Uterus (tissue), 4 donors: ENCODE data around the gene PF4V1. TPM values are rescaled to one million over a fixed set of nuclear protein-coding genes. Genes with fewer than 3 reads are reported as not detected.

Experiments
- DNase-seq, 2 donors: peaks; one replicate each; pipeline ENCODE4 v3.0.0-alpha.2; 2019 to 2020
- H3K27ac ChIP-seq, 2 donors: fragments of 200-600 bp; sonication (generic); 1 replicate in 1 of 2; 2 replicates in 1 of 2; pipeline ENCODE4 v1.5.1; 2016 to 2018
- H3K27me3 ChIP-seq, 2 donors: fragments of 200-600 bp; sonication (generic); one replicate each; pipeline ENCODE4 v1.5.1; 2018 to 2019; ENCODE audit warnings: control low read depth in 1 of 2
- H3K36me3 ChIP-seq, 2 donors: fragments of 200-600 bp; sonication (generic); one replicate each; pipeline ENCODE4 v1.5.1; 2019; ENCODE audit warnings: control low read depth in 1 of 2
- H3K4me1 ChIP-seq, 2 donors: fragments of 200-600 bp; sonication (generic); one replicate each; pipeline ENCODE4 v1.5.1; 2018 to 2019; ENCODE audit warnings: control low read depth in 1 of 2
- H3K4me3 ChIP-seq, 2 donors: fragments of 200-600 bp; sonication (generic); 1 replicate in 1 of 2; 2 replicates in 1 of 2; pipeline ENCODE4 v1.5.1; 2018 to 2019; ENCODE audit warnings: mild to moderate bottlenecking in 1 of 2
- H3K9me3 ChIP-seq, 2 donors: fragments of 200-600 bp; sonication (generic); one replicate each; pipeline ENCODE4 v1.5.1; 2019; ENCODE audit warnings: control low read depth in 1 of 2
- POLR2A ChIP-seq, 2 donors: fragments of 450-650 bp; IDR thresholded peaks; one replicate each; pipeline ENCODE4 v1.6.1; 2016; ENCODE audit warnings: antibody characterized with exemption in 2 of 2, mild to moderate bottlenecking in 1 of 2, moderate library complexity in 1 of 2
- intact Hi-C: fragments of 100-400 bp; cut with DNase I; formaldehyde crosslinking; loops from one replicate; pipeline ENCODE4 v1.15.1; 2023; ENCODE audit warnings: low total_unique reads
- total RNA-seq, 4 donors: library from RNA; depleted of rRNA in 3 of 4; stranded (reverse); fragments of >200 nt in 3 of 4; gene quantifications; one replicate each; pipeline versions ENCODE4 v1.1.0 to v1.2.4, GENCODE V29; 2014 to 2023
- TF ChIP-seq, protein P1 (sequence below), 4 experiments: fragments of 200-600 bp in 2 of 4; fragments of 450-650 bp in 2 of 4; sonication (generic) in 2 of 4; IDR thresholded peaks; one replicate each; pipeline ENCODE4 v1.5.1; 2016 to 2019; ENCODE audit warnings: antibody characterized with exemption in 4 of 4, mild to moderate bottlenecking in 2 of 4, moderate library complexity in 1 of 4
- donor health status: DM: yes; HTN: yes; CAD: no.

Gene PF4V1
- total RNA-seq, 4 donors from 2014 or later = not detected

DNA sequence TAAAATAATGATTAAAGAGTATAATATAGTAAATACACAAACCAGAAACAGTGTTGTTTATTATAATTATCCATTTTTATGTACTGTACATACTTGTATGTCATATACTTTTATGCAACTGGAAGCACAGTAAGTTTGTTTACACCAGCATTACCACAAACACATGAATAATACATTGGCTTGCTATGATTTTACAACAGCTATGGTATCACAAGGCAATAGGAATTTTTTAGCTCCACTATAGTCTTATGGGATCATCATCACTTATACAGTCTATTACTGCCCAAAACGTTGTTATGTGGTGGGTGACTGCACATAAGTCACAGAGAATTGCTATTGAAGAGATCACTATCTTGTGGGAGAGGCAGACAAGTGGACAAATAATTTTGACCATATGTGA lies 1.8 kb upstream of the PF4V1 start:
- Histone ChIP-seq H3K27ac (no peak overlapping the region), H3K4me3 (no peak overlapping the region), H3K4me1 (no peaks in the 10 kb centered on the region), H3K9me3 (no peaks in the 10 kb centered on the region), H3K27me3 (no peaks in the 10 kb centered on the region), H3K36me3 (no peaks in the 10 kb centered on the region)
- intact Hi-C loops = no loop called here
- no peak for TF ChIP-seq POLR2A (IDR thresholded peaks at IDR 0.05)
- TF ChIP-seq, protein P1, sequence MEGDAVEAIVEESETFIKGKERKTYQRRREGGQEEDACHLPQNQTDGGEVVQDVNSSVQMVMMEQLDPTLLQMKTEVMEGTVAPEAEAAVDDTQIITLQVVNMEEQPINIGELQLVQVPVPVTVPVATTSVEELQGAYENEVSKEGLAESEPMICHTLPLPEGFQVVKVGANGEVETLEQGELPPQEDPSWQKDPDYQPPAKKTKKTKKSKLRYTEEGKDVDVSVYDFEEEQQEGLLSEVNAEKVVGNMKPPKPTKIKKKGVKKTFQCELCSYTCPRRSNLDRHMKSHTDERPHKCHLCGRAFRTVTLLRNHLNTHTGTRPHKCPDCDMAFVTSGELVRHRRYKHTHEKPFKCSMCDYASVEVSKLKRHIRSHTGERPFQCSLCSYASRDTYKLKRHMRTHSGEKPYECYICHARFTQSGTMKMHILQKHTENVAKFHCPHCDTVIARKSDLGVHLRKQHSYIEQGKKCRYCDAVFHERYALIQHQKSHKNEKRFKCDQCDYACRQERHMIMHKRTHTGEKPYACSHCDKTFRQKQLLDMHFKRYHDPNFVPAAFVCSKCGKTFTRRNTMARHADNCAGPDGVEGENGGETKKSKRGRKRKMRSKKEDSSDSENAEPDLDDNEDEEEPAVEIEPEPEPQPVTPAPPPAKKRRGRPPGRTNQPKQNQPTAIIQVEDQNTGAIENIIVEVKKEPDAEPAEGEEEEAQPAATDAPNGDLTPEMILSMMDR (IDR thresholded peaks at IDR 0.05) = no peak
- no peak for DNase-seq

DNA sequence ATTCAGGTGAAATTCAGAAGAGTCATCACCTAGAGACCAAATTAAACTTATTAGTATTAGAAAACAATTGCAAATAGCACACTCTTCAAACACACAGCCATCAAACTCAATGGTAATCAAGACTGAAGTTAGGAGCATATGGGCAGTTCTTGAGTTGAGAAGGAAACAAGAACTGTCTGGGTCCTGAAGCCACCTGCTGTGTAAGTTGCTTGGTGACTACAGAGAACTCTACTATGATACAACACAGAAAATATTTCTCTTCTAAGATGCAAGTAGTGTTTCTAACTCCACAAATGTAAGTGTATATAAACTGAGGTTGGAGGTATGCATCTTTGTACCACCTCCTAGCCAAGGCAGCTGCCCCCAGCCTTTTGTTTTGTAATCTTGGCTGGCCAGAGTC lies 325 bp upstream of the PF4V1 start:
- Histone ChIP-seq H3K4me3 (no peak overlapping the region), H3K4me1 (no peaks in the 10 kb centered on the region), H3K9me3 (no peaks in the 10 kb centered on the region), H3K27me3 (no peaks in the 10 kb centered on the region), H3K36me3 (no peaks in the 10 kb centered on the region), H3K27ac (no peak overlapping the region)
- no peak for TF ChIP-seq POLR2A (IDR thresholded peaks at IDR 0.05)
- TF ChIP-seq, protein P1 (IDR thresholded peaks at IDR 0.05) = no peak
- DNase-seq = no peak
- intact Hi-C loops = no loop called here

DNA sequence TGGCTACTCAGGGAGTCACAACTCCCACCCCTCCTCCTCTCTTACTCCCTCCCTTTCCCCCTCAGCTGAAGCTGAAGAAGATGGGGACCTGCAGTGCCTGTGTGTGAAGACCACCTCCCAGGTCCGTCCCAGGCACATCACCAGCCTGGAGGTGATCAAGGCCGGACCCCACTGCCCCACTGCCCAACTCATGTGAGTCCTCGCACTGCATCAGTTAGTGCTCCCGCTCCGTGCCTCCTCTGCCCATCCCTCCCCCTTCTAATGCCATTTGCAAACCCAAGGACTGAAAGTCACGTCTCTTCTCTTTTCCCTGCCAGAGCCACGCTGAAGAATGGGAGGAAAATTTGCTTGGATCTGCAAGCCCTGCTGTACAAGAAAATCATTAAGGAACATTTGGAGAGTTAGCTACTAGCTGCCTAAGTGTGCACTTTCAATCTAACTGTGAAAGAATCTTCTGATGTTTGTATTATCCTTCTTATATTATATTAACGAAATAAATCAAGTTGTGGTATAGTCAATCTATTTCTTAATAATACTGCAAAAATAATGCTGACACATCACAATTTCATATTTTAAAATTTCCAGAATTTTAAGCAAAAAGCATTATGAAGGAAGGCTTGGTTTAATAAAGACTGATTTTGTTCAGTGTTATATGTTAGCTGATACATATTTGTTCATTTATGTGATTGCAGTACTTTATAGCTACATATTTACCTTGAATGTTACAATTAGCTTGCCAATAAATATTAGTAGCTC lies 800 bp downstream of the PF4V1 start:
- no peak overlapping the region for H3K4me3 ChIP-seq
- H3K9me3 ChIP-seq = no peaks in the 10 kb centered on the region
- no peaks in the 10 kb centered on the region for H3K36me3 ChIP-seq
- intact Hi-C loops = no loop called here
- no peaks in the 10 kb centered on the region for H3K4me1 ChIP-seq
- no peak for TF ChIP-seq POLR2A (IDR thresholded peaks at IDR 0.05)
- TF ChIP-seq, protein P1 (IDR thresholded peaks at IDR 0.05) = no peak
- DNase-seq = no peak
- no peak overlapping the region for H3K27ac ChIP-seq
- no peaks in the 10 kb centered on the region for H3K27me3 ChIP-seq

DNA sequence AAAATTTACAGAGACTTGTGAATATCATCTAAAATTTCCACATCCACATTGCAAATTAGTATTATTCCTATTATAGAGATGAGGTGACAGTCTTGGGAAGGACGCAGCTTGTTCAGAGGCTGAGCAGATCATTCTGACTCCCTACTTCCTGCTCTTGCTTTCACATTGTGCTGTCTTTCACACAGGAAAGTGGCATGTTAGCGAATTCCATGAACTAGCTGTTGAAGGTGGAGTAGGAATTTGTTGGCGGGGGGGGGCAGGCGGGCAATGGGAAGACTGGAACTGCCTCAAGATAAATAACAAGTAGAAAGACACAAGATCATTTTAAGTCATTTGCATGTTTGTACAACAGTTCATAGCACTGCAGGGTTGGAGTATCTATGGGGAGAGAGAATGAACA lies 2.3 kb downstream of the PF4V1 start:
- Histone ChIP-seq H3K27me3 (no peaks in the 10 kb centered on the region), H3K27ac (no peak overlapping the region), H3K4me1 (no peaks in the 10 kb centered on the region), H3K4me3 (no peak overlapping the region), H3K9me3 (no peaks in the 10 kb centered on the region), H3K36me3 (no peaks in the 10 kb centered on the region)
- intact Hi-C loops = no loop called here
- no peak for DNase-seq
- TF ChIP-seq POLR2A (IDR thresholded peaks at IDR 0.05) = no peak
- TF ChIP-seq, protein P1 (IDR thresholded peaks at IDR 0.05) = no peak

DNA sequence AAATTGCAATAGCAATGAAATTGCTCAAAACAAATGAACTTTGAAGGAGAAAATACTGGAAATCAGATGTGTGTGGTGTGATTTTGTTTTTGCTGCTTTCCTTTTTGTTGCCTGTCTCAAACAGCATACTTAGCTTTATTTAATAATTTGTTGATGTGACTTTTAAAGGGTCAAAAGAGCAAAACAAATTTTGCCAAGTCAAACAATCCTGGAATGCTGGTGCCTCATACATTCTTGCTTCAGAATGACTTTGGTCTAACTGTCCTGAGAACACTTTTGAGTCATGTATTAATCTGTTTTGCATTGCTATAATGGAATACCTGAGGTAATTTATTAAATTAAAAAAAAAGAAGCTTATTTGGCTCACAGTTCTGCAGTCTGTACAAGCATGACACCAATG lies 3.4 kb downstream of the PF4V1 start:
- Histone ChIP-seq H3K27ac (no peak overlapping the region), H3K4me3 (no peak overlapping the region), H3K4me1 (no peaks in the 10 kb centered on the region), H3K36me3 (no peaks in the 10 kb centered on the region), H3K27me3 (no peaks in the 10 kb centered on the region), H3K9me3 (no peaks in the 10 kb centered on the region)
- no peak for DNase-seq
- intact Hi-C loops = no loop called here
- TF ChIP-seq, protein P1 (IDR thresholded peaks at IDR 0.05) = no peak
- no peak for TF ChIP-seq POLR2A (IDR thresholded peaks at IDR 0.05)
